ENCODE data around the gene BPIFB6.

BPIFB6 gene

DNA sequence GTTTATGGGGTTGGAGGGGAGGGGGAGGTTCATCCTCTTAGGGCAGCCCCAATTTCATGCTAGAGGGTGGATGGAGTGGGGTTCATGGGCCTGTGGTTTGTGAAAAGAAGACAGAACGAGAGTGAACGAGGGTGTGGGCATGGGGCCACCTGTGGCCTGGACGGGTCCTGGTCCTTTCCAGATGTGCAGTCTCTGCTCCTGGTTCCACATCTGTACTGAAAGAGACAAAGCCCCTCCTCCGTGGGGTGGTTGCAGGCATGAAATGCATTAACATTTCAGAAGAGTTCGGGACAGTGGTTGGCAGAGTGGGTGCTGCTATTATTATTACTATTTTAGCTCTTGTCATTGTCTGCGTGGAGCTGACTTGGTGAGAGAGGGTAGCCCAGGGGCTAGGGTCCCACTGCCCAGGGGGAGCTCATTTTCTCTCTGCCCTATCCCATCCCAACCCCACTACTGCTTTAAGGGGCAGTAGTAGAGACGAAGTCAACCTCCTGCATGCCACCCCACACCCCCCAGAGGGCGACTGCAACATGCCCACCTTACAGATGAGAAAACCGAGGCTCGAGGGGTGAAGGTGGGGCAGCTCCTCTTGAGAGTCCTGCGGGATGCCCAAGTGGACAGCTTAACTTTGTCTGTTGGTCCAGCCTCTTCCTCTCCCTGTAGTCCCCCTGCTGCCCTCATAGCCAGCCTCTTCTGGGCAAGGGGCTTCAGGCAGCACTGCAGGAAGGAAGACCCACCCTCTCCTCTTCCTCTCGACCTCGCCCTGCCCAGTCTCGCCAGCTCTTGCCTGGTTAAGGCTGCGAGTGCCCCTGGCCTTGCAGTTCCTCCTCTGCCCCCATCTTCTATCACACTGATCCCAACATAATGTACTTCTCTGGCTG lies 15.5 kb upstream of the BPIFB6 start:
- no peak for DNase-seq (ENCODE audit: low read depth in 2 of 2, low spot score in 1 of 2)

DNA sequence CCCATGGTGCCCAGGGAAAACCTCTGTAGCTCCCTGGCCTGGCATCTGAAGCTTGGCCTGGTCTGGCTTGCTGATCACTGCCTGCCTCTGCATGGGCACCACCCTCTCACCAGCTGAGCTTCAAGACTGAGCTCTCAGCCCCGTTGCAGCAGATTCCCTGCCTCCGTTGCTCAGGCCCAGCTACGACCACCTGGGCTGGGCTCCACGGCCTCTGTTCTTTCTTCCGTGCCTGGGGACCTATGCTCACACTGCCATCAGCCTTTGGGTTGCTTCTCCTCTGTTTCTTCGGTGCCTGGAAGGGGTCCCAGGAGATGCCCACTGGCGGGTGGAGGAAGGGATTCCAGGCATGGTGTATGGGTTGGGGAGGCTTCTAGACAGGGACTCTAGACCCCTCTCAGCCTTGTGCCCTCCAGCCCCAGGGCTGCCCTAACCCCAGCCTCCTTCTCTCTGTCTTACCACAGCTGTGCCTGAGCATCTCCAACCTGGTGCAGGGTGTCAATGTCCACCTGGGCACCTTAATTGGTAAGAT lies 14.8 kb upstream of the BPIFB6 start:
- no peak for DNase-seq (ENCODE audit: low read depth in 2 of 2, low spot score in 1 of 2)

DNA sequence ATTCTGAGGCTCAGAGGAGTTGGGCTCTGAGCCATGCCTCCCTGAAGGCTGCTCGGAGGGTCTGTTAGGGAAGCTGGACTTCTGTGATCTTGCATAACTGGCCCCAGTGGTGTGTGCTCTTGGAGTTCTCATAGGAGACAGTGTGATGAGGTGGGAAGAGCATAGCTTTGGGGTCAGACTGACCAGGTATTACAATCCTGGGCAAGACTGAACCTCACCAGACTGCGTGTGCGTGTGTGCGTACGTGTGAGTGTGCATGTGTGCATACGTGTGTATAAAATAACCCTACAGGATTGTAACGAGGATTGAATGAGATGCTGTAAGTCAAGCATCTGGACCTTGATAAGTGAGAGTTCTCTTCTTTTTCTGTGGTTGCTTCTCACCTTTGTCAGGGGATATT lies 13.9 kb upstream of the BPIFB6 start:
- no peak for DNase-seq (ENCODE audit: low read depth in 2 of 2, low spot score in 1 of 2)

DNA sequence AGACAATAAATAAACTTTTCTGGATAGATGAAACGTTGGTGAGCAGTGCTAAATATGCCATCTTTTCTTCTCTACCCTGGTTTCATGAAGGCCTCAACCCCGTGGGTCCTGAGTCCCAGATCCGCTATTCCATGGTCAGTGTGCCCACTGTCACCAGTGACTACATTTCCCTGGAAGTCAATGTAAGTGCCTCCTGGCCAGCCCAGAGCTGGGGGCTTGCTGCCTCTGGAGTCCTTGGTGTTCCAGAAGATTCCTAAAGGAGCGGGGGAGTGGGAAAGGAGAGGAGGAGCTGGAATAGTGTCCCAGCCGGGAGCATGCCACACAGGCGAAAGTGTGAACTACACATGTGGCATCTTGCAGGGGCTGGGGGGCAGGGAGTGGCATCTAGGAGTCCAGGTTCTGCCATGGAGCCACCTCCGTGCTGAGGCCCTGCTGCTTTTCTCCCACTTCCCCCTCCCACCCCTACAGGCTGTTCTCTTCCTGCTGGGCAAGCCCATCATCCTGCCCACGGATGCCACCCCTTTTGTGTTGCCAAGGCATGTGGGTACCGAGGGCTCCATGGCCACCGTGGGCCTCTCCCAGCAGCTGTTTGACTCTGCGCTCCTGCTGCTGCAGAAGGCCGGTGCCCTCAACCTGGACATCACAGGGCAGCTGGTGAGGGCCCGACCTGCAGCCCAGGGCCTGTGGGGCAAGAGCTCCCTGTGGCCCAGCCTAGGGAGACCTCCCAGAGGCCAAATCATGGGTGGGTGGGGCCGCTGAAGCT lies 13.1 kb upstream of the BPIFB6 start:
- no peak for DNase-seq (ENCODE audit: low read depth in 2 of 2, low spot score in 1 of 2)

DNA sequence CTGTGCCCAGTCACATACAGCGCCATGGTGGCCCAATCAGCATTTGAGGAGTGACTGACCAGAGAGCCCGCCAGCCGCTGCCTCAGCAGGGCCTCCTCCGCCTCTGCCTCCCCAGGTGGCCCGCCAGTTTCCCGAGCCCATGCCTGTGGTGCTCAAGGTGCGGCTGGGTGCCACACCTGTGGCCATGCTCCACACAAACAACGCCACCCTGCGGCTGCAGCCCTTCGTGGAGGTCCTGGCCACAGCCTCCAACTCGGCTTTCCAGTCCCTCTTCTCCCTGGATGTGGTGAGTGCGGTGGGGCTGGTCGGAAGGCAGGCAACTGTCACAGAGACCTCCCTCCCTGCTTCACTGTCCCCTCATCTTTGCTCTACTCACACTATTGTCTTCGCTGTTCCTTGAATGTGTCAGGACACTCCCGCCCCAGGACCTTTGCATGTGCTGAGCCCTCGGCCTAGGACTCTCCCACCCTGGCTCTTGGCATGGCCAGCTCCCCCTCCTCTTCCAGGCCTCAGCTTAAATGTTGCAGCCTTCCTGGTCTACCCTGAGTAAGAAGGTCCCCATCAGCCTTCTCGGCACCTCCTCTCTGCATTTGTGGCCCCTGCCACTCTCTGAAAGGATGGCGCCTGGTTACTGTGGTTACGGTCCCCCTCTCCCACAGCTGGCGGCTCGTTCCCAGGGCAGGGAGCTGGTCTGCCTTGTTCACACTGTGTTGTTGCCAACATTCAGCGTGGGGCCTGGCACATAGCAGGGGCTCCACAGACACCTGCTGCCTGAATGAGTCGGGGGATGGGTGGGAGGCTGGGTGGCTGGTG lies 11.8 kb upstream of the BPIFB6 start:
- DNase-seq (ENCODE audit: low read depth in 2 of 2, low spot score in 1 of 2) = no peak

DNA sequence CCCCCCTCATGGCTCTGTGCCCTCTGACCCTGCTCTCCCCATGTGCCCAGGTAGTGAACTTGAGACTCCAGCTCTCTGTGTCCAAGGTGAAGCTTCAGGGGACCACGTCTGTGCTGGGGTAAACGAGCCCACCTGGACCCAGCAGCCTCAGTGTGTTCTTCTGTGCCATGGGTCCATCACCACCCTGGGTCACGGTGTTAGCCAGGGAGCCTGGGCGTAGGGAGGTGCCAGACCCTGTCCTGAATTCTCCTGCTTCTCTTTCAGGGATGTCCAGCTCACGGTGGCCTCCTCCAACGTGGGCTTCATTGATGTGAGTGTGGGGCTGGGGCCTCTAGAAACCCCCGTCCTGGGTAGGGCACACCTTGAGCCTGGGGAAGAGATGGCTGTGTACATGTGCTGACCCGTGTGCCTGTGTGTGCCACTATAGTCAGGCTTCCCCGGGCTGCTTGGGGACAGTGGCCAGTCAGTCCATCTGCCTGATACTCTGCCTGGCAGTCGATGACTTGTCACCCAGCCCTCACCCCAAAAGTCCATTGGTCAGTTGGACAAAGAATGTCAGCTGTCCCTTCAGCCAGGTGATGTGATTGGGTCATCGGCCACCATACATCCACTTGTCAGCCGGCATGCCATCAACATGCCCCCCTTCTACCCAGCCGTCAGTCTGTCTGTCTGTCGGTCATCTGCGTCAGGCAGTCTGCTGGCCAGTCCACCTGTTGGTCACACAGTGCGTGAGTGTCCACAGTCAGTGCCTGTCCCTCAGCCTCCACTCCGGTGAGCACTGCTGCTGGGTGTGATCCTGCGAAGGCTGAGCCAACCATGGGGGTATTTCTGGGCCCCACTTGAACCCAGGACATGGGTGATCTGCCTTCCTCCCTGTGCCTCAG lies 10.9 kb upstream of the BPIFB6 start:
- no peak for DNase-seq (ENCODE audit: low read depth in 2 of 2, low spot score in 1 of 2)

DNA sequence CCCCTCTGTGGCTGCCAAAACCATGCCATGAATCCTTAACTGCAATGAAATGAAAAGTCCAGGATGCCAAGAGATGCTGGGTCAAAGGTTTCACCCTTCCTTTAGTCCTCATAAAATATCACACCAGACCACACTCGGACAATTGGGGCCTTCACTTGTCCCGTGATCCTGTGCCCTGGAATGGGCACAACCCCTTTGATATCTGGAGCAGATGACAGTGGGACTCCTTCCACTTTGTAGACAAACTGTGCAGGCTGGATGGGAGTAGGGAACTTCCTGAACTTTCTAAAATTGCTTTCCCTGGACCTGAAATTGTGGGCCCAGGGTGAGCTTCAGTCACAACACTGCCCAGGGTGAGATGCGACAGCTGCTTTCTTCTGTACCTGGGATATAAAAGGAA lies 9.6 kb upstream of the BPIFB6 start:
- no peak for DNase-seq (ENCODE audit: low read depth in 2 of 2, low spot score in 1 of 2)

DNA sequence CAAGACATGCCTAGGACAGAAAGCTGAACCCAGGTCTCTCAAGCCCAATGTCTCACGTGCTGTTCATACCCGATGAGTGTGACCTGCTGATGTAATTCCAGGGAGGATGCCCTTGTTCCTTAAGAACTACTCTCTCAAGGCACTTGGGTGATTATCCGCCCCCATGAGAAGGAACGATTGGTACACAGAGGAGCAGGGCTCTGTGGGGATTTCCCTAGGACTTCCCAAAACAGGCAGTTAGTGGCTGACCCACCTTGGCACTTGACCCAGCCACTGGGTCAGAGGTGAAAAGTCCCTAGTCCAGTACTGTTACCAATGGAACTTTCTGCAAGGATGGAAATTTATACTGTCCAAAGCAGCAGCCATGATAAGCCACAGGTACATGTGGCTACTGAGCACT lies 9.2 kb upstream of the BPIFB6 start:
- DNase-seq (ENCODE audit: low read depth in 2 of 2, low spot score in 1 of 2) = no peak

DNA sequence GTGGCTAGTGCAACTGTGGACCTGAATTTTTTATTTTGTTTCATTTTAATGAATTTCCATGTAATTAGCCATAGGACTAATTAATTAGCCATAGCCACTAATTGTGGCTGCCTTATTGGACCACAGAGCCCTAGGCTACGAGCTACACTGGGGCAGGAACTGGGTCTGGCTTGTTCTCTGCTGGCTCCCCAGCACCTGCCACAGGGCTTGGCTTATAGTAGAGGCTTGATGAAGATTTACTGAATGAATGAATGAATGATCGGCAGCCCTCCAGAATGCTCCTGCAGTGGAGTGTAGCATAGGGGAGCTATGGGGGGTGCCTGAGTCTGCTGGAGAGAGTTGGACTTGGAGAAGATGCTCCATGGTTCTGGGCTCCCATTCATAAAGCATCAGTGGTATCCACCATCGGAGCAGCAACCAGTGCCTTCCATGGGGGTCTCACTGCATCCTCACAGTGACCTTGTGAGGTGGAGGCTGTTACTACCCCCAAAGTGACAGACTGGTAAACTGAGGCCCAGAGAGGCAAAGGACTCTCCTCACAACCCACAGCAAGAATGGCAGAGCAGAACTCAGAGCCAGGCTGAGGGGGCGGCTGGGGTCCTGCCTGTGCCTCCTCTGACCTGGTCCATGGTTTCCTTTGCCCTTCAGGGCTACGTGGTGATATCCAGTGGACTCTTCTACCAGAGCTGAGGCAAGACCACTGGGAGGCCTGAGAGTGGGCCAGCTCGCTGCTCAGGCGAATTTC lies 8.6 kb upstream of the BPIFB6 start:
- DNase-seq (ENCODE audit: low read depth in 2 of 2, low spot score in 1 of 2) = no peak

DNA sequence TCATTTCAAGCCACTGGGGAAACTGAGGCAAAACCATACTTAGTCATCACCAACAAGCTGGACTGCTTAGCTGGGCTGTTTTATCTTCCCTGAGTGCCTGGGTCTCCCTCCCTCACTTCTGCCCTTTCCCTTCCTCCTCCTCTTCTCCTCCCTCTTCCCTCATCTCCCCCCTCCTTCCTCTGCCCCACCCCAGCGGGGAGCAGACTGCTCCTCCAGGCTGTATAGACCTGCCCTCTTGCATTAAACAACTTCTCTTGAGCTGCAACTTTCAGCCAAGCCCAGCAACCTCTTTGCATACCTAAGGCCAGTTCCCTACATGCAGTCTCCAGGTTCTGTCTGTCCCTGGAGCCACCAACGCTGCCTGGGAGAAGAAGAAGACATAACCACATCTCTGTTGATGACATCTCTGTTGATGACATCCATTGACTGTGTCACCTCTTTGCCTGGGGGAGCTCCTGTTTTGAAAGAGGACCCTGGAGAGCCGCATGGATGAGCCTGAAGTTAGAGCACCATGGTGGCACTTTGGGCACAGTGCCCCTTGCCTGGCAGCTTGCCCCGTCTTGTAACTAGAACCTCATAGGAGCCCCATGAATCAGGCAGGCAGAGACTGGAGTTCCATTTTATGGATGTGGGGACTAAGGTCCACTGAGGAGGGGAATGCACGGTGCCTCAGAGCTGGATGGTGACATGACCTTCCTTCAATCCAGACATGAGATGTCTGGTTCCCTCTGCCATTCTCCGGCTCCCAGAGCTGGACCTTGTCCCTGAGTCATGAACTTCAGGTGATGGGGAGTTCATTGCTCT lies 7.8 kb upstream of the BPIFB6 start:
- DNase-seq (ENCODE audit: low read depth in 2 of 2, low spot score in 1 of 2) = no peak

DNA sequence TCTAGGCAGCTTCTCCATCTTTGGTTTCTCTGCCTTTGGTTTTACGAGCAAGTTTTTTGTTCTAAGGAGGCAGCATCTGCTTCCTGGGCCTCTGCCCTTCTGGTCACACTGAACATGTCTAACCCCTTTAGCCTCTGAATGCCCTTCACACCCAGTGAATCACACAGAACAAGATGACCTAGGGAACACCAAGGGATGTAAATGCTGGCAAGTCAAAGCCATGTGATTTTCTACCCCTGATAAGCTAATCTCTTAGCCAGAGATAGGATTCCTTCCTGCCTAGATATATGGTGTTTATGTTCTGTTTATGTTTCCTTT lies 7.2 kb upstream of the BPIFB6 start:
- no peak for DNase-seq (ENCODE audit: low read depth in 2 of 2, low spot score in 1 of 2)

DNA sequence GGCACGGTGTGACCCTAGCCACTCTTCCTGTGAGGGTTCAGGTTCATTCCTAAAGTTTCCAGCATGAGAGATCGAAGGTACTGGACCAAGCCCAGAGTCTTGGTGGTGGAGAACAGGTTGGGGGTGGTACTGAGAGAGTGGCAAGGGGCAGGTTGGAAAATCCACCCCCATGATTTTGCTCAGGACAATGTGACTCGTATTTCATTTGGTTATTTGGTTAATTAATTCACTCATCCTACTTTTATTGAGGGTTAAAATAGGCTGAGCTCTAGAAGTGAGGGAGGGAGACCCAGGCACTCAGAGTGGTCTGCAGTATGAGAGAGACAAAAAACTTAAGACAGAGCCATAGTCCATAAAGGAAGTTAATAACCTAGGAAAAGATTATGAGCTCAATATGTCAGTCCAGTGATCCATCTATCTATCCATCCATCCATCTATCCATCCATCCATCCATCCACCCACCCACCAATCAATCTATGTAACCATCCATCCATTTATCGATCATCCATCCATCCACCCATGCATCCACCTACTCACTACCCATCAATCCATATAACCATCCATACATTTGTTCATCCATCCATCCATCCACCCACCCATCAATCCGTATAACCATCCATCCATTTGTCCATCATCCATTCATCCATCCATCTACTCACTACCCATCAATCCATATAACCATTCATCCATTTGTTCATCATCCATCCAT lies 6.7 kb upstream of the BPIFB6 start:
- no peak for DNase-seq (ENCODE audit: low read depth in 2 of 2, low spot score in 1 of 2)

DNA sequence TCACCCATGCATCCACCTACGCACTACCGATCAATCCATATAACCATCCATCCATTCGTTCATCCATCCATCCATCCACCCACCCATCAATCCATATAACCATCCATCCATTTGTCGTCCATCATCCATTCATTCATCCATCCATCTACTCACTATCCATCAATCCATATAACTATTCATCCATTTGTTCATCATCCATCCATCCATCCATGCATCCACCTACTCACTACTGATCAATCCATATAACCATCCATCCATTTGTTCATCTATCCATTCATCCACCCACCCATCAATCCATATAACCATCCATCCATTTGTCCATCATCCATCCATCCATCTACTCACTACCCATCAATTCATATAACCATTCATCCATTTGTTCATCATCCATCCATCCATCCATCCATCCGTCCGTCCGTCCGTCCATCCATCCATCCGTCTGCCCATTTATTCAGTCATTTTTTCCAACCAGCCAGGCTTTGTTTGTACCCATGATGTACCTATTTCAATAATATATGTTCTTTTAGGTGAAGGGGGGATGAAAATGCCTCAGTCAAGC lies 6.1 kb upstream of the BPIFB6 start:
- no peak for DNase-seq (ENCODE audit: low read depth in 2 of 2, low spot score in 1 of 2)

DNA sequence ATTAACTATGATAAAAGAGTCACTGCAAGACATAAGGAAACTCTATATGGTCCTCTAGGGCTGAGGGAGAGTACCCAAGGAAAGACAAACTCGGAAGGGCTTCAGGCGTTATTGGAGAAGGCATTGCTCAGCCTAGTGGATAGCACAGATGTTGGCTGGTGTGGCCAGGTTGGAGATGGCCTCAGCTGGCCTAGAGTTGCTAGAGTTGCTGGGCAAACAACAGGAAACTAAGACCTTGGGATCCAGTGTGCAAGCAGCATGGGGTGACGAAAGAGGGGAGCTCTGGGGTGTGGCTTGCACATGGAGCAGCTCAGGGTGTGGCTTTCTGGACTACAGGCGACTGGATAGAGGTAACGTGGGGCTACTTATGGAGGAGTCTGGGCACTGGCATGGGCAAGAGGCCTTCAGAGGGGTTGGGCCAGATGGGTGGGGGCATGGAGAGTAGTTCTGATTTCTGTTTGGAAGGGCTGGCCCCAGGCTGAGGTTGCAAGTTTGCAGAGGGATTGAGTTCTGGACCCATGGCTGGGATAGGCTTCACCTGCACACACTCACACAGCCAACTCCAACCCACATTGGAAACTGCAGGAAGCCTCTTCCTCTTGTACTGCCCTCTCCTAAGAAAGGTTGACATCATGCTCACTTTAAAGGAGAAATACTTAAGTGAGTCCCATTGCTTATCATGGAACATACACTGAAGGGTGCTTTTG lies 5.2 kb upstream of the BPIFB6 start:
- no peak for DNase-seq (ENCODE audit: low read depth in 2 of 2, low spot score in 1 of 2)

DNA sequence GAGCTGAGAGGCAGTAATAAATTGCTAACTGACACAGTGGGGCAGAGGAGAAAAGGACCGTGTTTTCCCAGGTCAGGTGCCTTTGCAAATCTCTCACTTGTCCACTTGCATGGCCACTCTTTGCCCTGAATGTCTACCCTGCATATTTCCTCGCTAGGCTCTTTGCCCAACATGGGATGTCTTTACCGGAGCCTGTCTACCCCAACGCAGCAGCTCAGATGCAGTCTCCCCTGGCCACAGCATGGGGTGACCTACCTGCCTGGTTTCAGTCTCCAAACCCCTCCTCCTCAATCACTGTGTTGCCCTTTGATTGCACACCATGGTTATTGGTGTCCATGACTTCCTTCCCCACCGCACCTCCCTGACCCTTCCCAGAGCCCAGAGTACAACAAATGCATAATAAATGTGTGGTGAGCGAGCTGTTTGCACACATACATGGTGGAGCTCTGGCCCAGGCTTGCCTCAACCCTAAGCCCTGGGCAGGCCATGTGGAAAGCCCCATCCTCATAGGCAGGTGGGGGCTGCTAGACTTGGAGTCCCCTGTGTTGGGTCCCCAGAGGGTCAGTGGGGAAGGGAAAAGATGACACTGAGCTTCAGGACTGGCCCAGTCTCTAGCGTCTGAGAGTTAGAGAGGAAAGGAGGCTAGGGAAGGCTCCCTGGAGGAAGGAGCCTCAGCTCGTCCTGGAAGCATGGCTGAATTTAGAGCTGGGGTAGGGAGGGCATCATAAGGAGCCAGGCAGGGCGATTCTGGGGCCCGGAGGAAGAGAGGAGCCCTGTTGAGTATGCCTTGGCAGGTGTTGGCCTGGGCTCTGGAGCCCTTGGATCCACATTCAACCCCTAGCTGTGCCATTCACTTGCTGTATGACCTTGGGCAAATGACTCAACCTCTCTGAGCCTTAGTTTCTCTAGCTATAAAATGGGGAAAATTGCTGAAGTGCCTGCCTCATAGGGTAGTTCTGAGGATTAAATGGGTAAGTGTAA lies 4.4 kb upstream of the BPIFB6 start:
- no peak for DNase-seq (ENCODE audit: low read depth in 2 of 2, low spot score in 1 of 2)
